Superior temporal gyrus (tissue), 1 donor: ENCODE results near the gene MMP13.
"Not testable (repeated sequence)": the region's sequence is repeated elsewhere in the genome, so short reads cannot be mapped to it uniquely, and the experiment has no call there.

Experiments
- DNase-seq: peaks from one replicate; pipeline ENCODE4 v3.0.0-alpha.2; 2016; ENCODE audit errors: extremely low spot score

MMP13 gene

GRCh38 chr11:102935514-102935913 is 20.0 kb downstream of the MMP13 start:
- DNase-seq = no peak

DNA sequence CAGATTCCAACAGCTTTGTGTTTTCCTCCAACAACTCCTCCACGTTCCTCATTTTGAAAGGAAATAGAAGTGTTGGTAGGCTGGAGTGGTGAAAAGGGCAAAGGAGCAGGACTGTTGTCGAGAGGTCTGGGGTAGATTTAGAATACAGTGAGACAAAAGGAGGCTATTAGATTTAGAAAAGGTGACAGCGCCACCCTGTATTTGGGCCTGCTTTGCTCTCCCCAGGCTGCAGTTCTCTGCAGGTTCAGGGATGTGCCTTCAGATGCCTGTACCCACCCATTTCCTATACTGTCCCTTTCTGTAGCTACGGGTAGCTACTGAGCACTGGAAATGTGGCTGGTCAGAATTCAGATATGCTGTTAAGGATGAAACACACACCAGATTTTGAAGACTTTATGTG is 20.8 kb downstream of the MMP13 start:
- no peak for DNase-seq

DNA sequence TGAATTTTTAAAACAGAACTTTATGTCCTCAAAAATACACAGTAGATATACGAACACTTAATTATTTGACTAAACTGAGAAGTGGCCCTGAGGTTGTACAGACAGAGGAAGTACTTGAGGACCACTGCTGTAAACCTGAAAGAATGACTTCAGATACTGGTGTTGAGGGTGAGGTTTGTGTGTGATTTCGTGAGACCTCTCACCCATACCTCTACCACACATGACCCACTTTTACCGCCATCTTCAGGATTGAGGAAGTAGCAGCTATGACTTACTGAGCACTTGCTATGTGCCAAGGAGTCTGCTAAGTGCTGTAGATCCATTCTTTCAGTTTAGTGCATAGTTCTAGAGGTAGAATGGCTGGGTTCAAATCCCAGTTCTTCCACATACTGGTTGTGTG is 21.9 kb downstream of the MMP13 start:
- no peak for DNase-seq

- DNase-seq = no peak
These were observed 22.9 kb downstream of the MMP13 start for GRCh38 chr11:102932678-102933077.

GRCh38 chr11:102930451-102930850 is 25.1 kb downstream of the MMP13 start:
- DNase-seq = no peak

DNA sequence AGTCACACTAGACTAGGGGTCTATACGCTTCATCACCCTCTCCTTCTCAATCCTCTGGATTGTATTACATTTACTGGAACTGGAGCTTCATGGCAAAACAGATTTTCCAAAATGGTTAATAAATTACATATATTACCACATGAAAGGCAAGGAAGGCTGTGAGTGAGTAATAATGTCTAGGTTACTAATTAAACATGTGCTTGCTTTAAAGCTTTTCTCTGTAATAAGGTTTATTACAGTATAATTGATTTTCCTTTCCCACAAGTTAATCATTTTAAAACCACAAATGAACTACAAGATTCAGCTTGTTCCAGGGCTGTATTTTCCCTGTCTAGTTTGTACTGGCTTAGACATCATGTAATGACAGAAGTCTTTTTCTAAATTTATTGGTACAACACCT is 25.6 kb downstream of the MMP13 start:
- no peak for DNase-seq

DNA sequence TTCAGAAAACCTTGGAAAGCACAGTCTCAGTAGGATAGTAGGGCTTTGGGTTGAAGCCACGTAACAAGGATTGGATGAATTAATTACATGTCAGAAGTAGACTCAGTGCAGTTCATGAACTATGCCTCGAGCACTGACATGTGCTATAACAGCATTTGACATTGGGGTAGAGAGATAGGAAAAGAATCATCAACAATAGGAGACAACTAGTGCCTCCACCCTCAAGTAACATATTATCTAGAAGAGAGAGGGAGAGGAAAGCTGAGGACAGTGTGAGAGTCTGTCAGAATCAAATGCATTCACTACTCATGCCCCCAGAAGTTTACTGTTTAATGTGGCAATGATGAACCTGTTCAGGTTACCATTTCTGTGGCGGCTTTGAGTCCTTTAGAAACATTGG is 26.4 kb downstream of the MMP13 start:
- DNase-seq = no peak

DNA sequence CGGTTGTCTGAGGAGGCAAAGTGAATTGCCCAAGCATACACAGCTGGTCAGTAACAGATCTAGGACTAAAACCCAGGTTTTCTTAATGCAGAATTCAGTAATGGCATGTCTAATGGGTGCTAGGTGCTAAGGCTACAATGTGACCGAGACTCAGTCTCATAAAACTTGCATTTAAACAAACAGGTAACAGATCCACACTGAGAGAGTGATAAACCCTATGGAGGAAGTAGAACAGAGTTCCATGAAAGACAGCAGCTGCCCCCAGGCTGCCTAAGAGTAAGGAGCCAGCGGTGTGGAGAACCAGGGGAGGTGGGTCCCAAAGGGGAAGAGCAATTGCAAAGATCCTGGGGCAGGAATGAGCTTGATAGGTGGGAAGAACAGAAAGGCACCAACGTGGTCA is 27.3 kb downstream of the MMP13 start:
- DNase-seq = no peak

GRCh38 chr11:102927624-102927990 is 27.9 kb downstream of the MMP13 start:
- no peak for DNase-seq

GRCh38 chr11:102926961-102927623 is 28.4 kb downstream of the MMP13 start:
- no peak for DNase-seq

DNA sequence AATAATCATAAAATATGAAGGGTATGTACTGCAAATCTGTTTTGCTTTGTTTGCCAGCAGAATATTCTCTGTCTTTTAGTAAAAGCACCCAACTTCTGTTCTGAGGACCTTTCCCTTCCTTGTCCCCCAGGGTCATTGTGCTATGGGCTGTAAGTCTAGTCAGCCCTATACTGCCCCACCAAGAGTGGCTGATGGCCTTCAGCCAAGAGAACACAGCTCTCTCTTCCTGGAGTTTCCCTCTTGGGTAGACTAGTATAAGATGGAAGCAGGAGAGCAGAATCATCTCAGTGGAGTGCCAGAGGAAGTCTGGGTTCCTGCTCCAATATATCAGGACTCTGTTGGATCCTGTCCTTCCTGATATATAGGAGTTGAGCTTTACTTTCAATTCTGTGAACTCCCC is 29.0 kb downstream of the MMP13 start:
- DNase-seq = no peak

- DNase-seq = no peak
These were observed 29.5 kb downstream of the MMP13 start for GRCh38 chr11:102925988-102926387.

DNA sequence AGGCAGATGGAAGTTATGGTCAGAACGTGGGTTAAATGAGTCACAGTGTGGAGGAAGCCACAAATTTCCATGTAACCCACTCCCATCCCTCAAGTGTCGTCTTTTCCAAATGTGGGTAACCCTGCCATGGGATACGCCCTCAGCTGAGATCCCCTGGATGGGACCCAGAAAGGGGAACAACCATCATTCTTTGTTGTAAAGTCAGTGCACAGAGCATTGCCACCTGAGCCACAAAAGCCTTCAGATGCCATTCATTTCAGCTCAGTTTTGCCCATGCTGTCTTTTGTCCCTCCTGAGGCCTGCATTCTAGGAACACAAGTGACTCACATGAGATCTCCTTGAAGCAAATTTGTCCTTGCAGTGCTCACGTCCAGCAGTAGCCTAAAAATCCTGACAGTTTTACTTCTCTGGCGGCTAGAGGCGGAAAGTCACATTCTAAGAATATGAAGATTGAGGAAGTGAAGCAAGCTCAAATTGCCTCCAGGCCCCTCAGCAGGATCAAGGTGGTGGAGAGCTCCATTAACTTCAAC is 30.6 kb downstream of the MMP13 start:
- no peak for DNase-seq

- DNase-seq = no peak
These were observed 33.8 kb downstream of the MMP13 start for GRCh38 chr11:102921587-102922220.

DNA sequence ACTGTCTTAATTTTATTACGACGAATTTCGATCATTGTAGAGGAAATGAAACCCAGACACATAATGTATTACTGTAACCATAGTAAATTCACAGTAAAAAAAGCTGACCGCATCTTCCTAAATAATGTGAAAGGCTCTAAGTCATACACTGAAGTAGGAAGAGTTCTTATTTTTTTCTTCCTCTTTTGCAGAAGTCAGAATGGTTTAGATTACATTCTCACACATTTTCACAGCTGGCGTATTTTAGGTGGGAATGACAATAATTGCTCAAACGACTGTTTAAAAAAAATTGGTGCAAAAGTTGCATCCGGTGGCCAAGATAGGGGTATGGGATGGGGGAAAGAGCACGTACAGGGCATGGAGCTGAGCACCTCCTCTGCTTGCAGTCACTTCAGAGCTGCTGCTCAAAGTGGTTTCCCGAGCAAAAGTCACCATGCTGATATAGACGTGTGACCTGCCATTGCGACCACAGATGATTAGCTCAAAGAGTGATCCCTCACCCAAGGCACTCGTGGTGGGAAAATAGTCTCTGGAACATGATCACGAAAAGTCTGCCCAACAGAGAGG is 35.3 kb downstream of the MMP13 start:
- DNase-seq = no peak

DNA sequence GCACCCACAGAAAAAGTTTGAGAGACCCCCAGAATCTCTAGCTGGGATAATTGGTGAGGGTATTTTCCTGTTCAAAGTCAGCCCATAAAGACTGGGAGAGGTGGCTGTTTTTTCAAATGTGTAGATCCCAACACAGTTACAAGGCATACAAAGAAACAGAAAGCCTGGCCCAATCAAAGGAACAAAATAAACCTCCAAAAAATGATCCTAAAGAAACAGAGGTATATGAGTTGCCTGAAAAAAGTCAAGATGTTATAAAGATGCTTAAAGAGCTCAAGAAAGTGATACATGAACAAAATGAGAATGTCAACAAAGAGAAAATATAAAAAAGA is 40.5 kb downstream of the MMP13 start:
- no peak for DNase-seq

DNA sequence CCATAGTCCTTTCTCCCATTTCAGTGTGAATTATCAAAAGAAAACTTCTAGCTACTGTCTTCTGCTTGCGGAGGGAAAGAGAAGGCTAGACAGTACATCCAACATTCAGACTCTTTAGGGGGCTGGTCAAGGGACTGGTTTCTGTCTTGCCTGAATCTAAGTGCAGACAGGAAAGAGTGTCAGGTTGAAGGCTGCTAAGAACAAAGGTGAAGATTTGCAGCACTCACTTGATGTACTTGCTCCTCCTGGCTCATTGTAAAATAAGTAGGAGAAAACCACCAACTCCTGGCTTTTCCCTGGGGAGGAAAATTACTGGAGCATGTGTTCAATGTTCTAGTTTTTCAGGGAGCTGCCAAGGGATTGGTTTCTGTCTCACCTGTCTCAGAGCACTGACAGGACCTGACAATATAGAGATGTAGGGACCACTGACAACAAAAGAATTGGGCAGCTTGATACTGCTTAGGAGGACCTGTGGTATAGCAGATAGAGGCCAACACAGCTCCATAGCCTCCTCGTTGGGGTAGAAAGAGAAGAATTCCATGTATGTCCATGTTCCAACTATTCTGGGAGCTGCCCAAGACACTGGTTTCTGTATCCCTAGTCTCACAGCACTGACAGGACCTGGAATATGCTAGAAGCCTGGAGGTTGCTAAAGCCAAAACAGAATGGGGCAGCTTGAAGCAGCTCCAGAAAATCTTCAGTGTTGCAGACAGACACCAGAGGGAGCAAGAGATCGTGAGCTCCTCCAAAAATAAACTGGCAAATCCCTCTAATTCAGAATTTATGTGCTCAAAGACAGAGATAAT is 41.1 kb downstream of the MMP13 start:
- DNase-seq = peak; percentile 45

DNA sequence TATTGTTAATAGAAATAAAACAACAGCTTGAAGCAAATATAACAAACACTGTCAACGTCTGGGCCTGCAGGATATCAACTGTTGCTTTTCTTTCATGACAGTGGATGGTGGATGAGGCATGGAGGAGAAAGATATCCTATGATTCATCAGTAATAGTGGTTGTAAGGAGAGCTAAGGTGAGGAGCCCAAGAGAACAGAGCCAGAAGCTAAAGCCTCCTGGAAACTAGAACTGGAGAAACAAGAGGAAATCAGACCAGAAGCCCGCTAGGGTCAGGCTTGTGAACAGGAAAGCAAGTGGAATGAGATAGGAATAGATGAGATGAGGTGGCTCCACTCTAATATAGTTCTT is 43.1 kb downstream of the MMP13 start:
- no peak for DNase-seq

DNA sequence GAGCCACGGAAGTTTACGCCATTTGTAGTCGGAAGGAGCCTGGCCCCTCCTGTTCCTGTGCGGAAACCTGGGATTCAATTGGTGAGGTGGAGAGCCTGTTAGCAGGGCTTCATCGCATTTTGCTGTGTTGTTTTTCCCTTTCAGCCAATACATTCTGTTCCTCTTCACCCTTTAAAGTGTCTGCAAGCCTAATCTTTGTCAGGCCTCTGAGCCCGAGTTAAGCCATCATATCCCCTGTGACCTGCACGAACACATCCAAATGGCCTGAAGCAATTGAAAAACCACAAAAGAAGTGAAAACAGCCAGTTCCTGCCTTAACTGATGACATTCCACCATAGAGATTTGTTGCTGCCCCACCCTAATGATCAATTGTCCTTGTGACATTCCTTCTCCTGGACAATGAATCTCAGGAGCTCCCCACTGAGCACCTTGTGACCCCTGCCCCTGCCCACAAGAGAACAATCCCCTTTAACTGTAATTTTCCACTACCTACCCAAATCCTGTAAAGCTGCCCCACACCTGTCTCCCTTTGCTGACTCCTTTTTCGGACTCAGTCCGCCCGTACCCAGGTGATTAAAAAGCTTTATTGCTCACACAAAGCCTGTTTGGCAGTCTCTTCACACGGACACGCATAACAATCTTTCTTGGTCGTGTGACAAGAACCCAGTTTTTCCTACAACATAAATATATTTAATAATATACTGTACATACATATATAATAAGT is 43.6 kb downstream of the MMP13 start:
- DNase-seq = no peak

DNA sequence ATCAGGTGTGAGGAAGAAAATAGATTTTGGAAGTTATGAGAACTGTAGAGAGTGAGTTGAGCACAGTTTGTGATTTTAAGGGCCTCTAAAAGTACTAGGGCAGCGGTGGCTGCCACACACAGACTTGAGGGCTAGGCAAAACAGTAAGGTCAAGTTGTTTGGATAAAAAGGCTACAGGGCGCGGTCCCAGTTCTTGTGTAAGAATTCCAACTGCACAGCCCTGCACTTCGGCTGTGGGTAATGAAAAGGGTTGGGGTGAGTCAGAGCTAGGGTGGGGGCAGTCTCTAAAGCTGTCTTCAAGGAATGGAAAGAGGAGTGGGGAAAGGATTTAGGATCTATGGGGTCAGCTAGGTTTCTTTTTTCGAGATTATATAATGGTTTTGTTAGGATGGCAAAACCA is 49.7 kb downstream of the MMP13 start:
- not testable (repeated sequence) for DNase-seq

GRCh38 chr11:102903895-102904294 is 51.6 kb downstream of the MMP13 start:
- not testable (repeated sequence) for DNase-seq

DNA sequence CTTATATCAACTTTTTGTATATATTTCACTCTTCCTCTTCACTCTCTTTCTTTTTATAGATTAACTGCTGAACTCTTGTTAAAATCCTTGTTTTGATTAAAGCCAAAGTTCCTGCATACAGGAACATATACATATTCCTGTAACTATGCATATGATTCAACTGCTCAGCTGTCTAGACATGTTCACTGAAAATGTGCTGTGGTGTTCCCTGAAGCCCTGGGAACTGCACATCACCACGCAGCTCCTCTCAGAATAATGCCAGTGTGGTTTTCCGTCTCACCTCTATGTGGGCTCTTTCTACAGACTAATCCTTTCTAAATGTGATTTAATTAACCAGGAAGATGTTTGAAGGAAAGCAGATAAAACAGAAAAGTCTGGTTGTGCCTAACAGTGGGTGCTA is 55.2 kb downstream of the MMP13 start:
- no peak for DNase-seq
